ENCODE results near the gene SNX30. TPM values are rescaled to one million over a fixed set of nuclear protein-coding genes. Genes with fewer than 3 reads are reported as not detected.
A peak's percentile ranks its signal among the peaks of the same experiment; 100 is the strongest.

SNX30 gene
- total and polyA plus RNA-seq, 3 experiments from 2014 or later: 3.3 to 3.9 (median 3.7) TPM

DNA sequence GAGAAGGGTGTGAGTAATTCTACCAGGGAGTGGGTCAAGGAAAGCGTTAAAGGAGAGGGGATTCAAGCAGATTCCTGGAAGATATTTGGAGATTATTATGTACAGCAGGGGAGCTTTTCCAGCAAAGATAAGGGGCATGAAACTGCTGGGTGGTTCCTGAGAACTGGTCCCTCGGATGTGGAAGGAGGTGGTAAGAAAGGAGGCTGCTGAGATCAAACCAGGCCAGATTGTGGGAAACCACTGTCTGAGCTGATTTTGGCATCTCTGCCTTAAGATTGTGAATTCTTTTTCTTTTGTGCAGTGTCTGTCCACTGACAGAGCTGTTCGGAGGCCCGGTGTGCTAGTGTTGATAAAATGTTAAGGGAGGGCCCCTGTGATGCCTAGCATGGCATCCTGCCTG is 45.4 kb downstream of the SNX30 start:
- Mint-ChIP-seq H3K4me1 (peaks cover 6 to 20% (median 15%) of the 10 kb centered on the region in 3 donors), H3K27ac (peak overlapping the region in 1 of 8 donors; percentile 75), H3K36me3 (no peaks in the 10 kb centered on the region), H3K27me3 (peaks cover 0 to 2% of the 10 kb centered on the region in 2 donors), H3K9me3 (no peaks in the 10 kb centered on the region), H3K4me3 (no peak overlapping the region)
- Histone ChIP-seq H3K27ac (ENCODE audit: low read depth, low read length) (no peak overlapping the region), H3K4me3 (ENCODE audit: low read length) (no peak overlapping the region), H3K36me3 (ENCODE audit: insufficient read depth, low read length) (no peaks in the 10 kb centered on the region), H3K27me3 (ENCODE audit: insufficient read depth, low read length, poor library complexity, severe bottlenecking) (no peaks in the 10 kb centered on the region), H3K4me1 (ENCODE audit: insufficient read depth, low read length) (no peaks in the 10 kb centered on the region), H3K9me3 (ENCODE audit: low read length) (no peaks in the 10 kb centered on the region)
- POLR2A ChIA-PET: no interaction called here
- no peak for DNase-seq
- CTCF ChIA-PET: no interaction called here

DNA sequence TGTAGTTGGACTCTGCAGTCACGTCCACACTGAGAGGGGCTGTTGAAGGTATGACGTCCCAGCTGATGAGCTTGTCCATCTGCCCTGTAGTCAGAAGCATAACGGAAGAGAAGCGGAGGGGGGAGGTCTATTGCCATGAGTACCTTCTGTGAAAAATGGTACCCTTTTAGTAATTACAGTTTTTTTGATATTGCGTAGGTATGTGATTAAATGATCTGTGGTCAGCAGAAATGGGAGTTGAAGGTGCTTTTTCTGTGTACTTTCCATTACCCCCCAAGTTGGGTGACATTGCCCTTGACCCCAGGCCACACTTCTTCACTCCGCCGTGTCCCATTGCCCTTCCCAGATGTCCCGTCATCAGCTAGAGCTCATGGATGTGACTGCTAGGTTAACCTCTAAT is 45.9 kb downstream of the SNX30 start:
- Histone ChIP-seq H3K9me3 (ENCODE audit: low read length) (no peaks in the 10 kb centered on the region), H3K36me3 (ENCODE audit: insufficient read depth, low read length) (no peaks in the 10 kb centered on the region), H3K27ac (ENCODE audit: low read depth, low read length) (no peak overlapping the region), H3K4me3 (ENCODE audit: low read length) (no peak overlapping the region), H3K27me3 (ENCODE audit: insufficient read depth, low read length, poor library complexity, severe bottlenecking) (no peaks in the 10 kb centered on the region), H3K4me1 (ENCODE audit: insufficient read depth, low read length) (no peaks in the 10 kb centered on the region)
- Mint-ChIP-seq H3K4me1 (peaks cover 6 to 20% (median 15%) of the 10 kb centered on the region in 3 donors), H3K27me3 (no peaks in the 10 kb centered on the region), H3K4me3 (no peak overlapping the region), H3K9me3 (no peaks in the 10 kb centered on the region), H3K27ac (peak overlapping the region in 1 of 8 donors; percentile 16), H3K36me3 (no peaks in the 10 kb centered on the region)
- ChIA-PET CTCF (no interaction called here), POLR2A (no interaction called here)
- no peak for DNase-seq

DNA sequence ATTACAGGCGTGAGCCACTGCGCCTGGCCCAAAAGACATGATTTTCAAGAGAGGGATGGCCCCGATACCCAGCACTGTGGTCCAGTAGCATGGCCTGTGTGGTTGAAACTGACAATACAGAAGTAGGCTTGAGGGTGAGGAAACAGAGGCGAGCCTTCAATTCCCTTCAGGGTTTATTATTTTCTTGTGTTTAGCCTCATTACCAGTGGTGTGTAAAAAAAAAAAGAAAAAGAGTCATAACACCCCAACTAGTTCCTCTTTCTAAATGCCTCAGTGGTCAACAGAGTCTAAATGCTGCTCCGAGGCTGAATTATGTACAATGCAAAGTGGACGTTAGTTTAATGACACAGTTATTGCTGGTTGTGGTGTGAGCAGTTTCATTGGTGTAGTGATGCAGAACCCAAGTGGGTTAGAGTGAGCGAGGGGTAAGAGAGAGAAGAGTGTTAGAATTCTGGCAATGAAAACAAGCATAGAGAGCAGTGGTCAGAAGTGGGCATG is 58.8 kb downstream of the SNX30 start:
- H3K9me3 Mint-ChIP-seq: no peaks in the 10 kb centered on the region
- no peak overlapping the region for H3K4me3 Mint-ChIP-seq
- CTCF ChIA-PET: no interaction called here

DNA sequence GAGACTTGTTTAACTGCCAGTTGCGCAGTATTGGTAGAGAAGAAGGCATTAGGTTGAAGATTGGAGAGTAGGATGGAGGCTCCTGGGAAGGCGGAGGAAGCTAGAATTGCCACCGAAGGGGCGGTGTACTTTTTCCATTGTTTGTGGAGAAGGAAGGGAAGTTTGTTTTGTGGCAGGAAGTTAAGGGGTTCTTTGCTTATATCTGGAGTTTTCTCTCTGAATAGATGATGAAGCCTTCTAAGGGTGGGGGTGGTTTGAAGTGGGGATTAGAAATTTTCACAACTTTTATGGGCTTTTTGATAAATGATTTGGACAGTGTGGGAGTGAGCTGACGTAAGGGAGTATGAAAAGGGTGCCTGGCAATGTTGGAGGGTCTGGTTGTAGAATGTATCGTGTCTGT is 59.3 kb downstream of the SNX30 start:
- Mint-ChIP-seq H3K27me3 (no peaks in the 10 kb centered on the region), H3K27ac (no peak overlapping the region), H3K4me1 (peaks cover 0 to 5% (median 3%) of the 10 kb centered on the region in 3 donors), H3K9me3 (no peaks in the 10 kb centered on the region), H3K4me3 (no peak overlapping the region), H3K36me3 (peaks cover 3 to 21% (median 7%) of the 10 kb centered on the region in 3 donors)
- POLR2A ChIA-PET: no interaction called here
- Histone ChIP-seq H3K4me1 (ENCODE audit: insufficient read depth, low read length) (no peaks in the 10 kb centered on the region), H3K27ac (ENCODE audit: low read depth, low read length) (no peak overlapping the region), H3K36me3 (ENCODE audit: insufficient read depth, low read length) (no peaks in the 10 kb centered on the region), H3K4me3 (ENCODE audit: low read length) (no peak overlapping the region), H3K9me3 (ENCODE audit: low read length) (no peaks in the 10 kb centered on the region), H3K27me3 (ENCODE audit: insufficient read depth, low read length, poor library complexity, severe bottlenecking) (no peaks in the 10 kb centered on the region)
- DNase-seq: no peak
- CTCF ChIA-PET: no interaction called here

More for the DNA sequence above, 58.8 kb downstream of the SNX30 start:
- POLR2A ChIA-PET: no interaction called here
- Mint-ChIP-seq H3K27ac (no peak overlapping the region), H3K27me3 (no peaks in the 10 kb centered on the region), H3K4me1 (peaks cover 4 to 10% (median 6%) of the 10 kb centered on the region in 3 donors), H3K36me3 (peaks cover 8 to 26% (median 11%) of the 10 kb centered on the region in 3 donors)
- Histone ChIP-seq H3K27me3 (ENCODE audit: insufficient read depth, low read length, poor library complexity, severe bottlenecking) (no peaks in the 10 kb centered on the region), H3K27ac (ENCODE audit: low read depth, low read length) (no peak overlapping the region), H3K4me1 (ENCODE audit: insufficient read depth, low read length) (no peaks in the 10 kb centered on the region), H3K9me3 (ENCODE audit: low read length) (no peaks in the 10 kb centered on the region), H3K36me3 (ENCODE audit: insufficient read depth, low read length) (no peaks in the 10 kb centered on the region), H3K4me3 (ENCODE audit: low read length) (no peak overlapping the region)
- DNase-seq: no peak

DNA sequence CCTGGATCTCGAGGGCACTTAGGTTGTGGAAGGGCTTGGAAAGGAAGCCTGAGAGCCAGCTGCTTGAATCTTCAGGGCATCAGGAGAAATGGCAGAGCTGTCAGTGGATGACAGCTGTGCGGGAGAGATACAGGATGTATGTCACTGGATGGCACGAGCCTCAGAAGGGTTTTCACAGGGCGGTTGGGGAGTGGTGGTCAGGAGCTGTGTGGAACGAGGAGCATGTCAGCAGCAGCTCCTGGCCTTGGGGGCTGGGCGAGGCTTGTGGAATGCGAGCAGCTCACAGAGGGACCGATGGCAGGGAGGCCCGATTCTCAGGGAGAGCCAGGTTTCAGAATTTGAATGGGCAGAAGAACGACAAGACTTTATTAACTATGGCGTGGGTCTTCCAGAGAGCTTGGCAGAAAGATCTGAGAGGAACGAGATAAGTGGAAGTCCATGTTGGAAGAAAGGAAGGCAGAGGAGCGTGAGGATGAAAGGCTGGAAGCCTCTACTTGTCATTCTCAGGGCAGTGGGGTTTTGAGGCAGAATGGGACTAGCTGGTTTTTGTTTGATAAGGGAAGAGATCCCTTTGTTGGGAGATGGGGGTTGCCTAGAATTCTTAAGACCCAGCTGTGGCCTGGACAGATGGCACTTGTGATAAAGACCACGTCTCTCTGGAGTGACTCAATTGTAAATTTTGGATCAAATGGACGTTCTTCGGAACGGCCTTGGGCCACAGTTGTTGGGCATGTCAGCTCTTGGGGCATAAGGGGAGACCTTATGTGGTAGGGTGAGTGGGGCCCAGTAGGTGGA is 60.3 kb downstream of the SNX30 start:
- Mint-ChIP-seq H3K27ac (no peak overlapping the region), H3K4me3 (no peak overlapping the region), H3K4me1 (peaks cover 0 to 3% (median 1%) of the 10 kb centered on the region in 3 donors), H3K36me3 (peaks cover 3 to 19% (median 6%) of the 10 kb centered on the region in 3 donors), H3K9me3 (no peaks in the 10 kb centered on the region), H3K27me3 (no peaks in the 10 kb centered on the region)
- Histone ChIP-seq H3K27me3 (ENCODE audit: insufficient read depth, low read length, poor library complexity, severe bottlenecking) (no peaks in the 10 kb centered on the region), H3K9me3 (ENCODE audit: low read length) (no peaks in the 10 kb centered on the region), H3K27ac (ENCODE audit: low read depth, low read length) (no peak overlapping the region), H3K36me3 (ENCODE audit: insufficient read depth, low read length) (no peaks in the 10 kb centered on the region), H3K4me1 (ENCODE audit: insufficient read depth, low read length) (no peaks in the 10 kb centered on the region), H3K4me3 (ENCODE audit: low read length) (no peak overlapping the region)
- DNase-seq: no peak
- CTCF ChIA-PET: no interaction called here
- POLR2A ChIA-PET: no interaction called here

DNA sequence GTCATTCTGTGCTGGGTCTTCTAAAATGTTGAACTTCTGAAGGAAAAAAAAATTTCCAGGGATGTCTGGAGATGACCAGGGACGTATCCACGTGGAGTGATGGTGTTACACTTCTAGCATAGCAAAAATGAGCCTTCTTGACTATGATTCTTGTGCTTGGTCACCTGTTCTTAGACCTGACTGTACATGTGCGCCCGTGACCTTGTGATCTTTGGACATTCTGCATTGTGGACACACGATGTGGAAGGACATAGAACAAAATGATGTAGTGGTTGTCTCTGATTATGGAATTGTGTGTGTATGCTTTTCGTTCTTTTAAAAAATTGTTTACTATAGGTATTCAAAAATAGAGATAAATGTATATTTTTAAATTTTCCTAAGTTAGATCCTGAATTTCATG is 61.0 kb downstream of the SNX30 start:
- H3K4me3 ChIP-seq (ENCODE audit: low read length): no peak overlapping the region
- H3K27ac ChIP-seq (ENCODE audit: low read depth, low read length): no peak overlapping the region
- DNase-seq: no peak
- no peaks in the 10 kb centered on the region for H3K9me3 Mint-ChIP-seq
- H3K4me3 Mint-ChIP-seq: no peak overlapping the region
- peaks cover 0 to 14% (median 5%) of the 10 kb centered on the region in 3 donors for H3K36me3 Mint-ChIP-seq
- no peaks in the 10 kb centered on the region for H3K4me1 ChIP-seq (ENCODE audit: insufficient read depth, low read length)
- H3K27me3 ChIP-seq (ENCODE audit: insufficient read depth, low read length, poor library complexity, severe bottlenecking): no peaks in the 10 kb centered on the region
- H3K4me1 Mint-ChIP-seq: peaks cover 0 to 6% (median 4%) of the 10 kb centered on the region in 3 donors
- H3K27ac Mint-ChIP-seq: no peak overlapping the region
- no peaks in the 10 kb centered on the region for H3K36me3 ChIP-seq (ENCODE audit: insufficient read depth, low read length)
- H3K27me3 Mint-ChIP-seq: peaks cover 0 to 2% of the 10 kb centered on the region in 2 donors
- H3K9me3 ChIP-seq (ENCODE audit: low read length): no peaks in the 10 kb centered on the region
- ChIA-PET CTCF (no interaction called here), POLR2A (no interaction called here)

DNA sequence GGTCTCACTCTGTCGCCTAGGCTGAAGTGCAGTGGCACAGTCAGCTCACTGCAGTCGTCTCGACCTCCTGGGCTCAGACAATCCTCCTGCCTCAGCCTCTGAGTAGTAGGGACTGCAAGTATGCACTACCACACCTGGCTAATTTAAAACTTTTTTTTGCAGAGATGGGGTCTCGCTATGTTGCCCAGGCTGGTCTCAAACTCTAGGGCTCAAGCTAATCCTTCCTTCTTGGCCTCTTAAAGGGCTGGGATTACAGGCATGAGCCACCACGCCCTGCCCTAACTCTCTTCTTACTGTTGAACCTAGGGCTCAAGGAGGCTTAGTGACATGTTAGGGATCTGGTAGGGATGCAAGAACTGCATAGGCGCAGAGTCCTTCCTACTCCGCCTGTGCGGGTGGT is 65.3 kb downstream of the SNX30 start:
- H3K9me3 ChIP-seq (ENCODE audit: low read length): no peaks in the 10 kb centered on the region
- no peak overlapping the region for H3K4me3 Mint-ChIP-seq
- no peaks in the 10 kb centered on the region for H3K27me3 ChIP-seq (ENCODE audit: insufficient read depth, low read length, poor library complexity, severe bottlenecking)
- H3K4me3 ChIP-seq (ENCODE audit: low read length): no peak overlapping the region
- H3K27me3 Mint-ChIP-seq: peaks cover 0 to 2% of the 10 kb centered on the region in 2 donors
- H3K4me1 ChIP-seq (ENCODE audit: insufficient read depth, low read length): no peaks in the 10 kb centered on the region
- CTCF ChIA-PET: no interaction called here
- H3K27ac Mint-ChIP-seq: peak overlapping the region in 3 of 8 donors; percentile 12 to 64 (median 20)
- no peak for DNase-seq
- peaks cover 4 to 19% (median 8%) of the 10 kb centered on the region in 3 donors for H3K4me1 Mint-ChIP-seq
- H3K27ac ChIP-seq (ENCODE audit: low read depth, low read length): no peak overlapping the region
- H3K36me3 Mint-ChIP-seq: peaks cover 0 to 28% (median 5%) of the 10 kb centered on the region in 3 donors
- POLR2A ChIA-PET: no interaction called here
- no peaks in the 10 kb centered on the region for H3K36me3 ChIP-seq (ENCODE audit: insufficient read depth, low read length)
- H3K9me3 Mint-ChIP-seq: no peaks in the 10 kb centered on the region

DNA sequence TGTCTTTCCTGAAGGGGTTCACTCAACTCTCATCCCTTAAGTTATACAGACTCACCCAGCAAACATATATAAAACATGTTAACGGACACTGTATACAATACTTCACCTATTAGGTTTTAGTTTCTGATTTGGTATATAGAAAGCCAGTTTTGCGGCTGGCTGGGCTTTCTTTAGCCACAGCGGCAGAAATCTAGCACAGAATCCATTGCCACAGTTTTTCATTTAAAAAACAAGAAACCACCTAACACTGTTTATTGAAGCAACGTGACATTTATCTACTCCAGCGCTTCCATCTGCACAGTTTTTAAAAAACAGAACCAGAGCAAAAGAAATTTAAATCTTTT is 67.3 kb downstream of the SNX30 start:
- peaks cover 0 to 37% (median 6%) of the 10 kb centered on the region in 3 donors for H3K36me3 Mint-ChIP-seq
- H3K4me3 Mint-ChIP-seq: no peak overlapping the region
- peak overlapping the region in 1 of 8 donors; percentile 54 for H3K27ac Mint-ChIP-seq
- ChIA-PET POLR2A (no interaction called here), CTCF (no interaction called here)
- H3K27me3 ChIP-seq (ENCODE audit: insufficient read depth, low read length, poor library complexity, severe bottlenecking): no peaks in the 10 kb centered on the region
- H3K27me3 Mint-ChIP-seq: peaks cover 0 to 2% of the 10 kb centered on the region in 2 donors
- H3K4me1 Mint-ChIP-seq: peaks cover 4 to 19% (median 8%) of the 10 kb centered on the region in 3 donors
- no peaks in the 10 kb centered on the region for H3K36me3 ChIP-seq (ENCODE audit: insufficient read depth, low read length)
- no peaks in the 10 kb centered on the region for H3K4me1 ChIP-seq (ENCODE audit: insufficient read depth, low read length)
- H3K27ac ChIP-seq (ENCODE audit: low read depth, low read length): no peak overlapping the region
- H3K9me3 Mint-ChIP-seq: no peaks in the 10 kb centered on the region
- H3K9me3 ChIP-seq (ENCODE audit: low read length): no peaks in the 10 kb centered on the region
- DNase-seq: no peak
- no peak overlapping the region for H3K4me3 ChIP-seq (ENCODE audit: low read length)

All from CD8-positive, alpha-beta memory T cell (primary cell).